Tibial nerve (tissue), 4 donors: Measurements from ENCODE around the gene PITX1.

ENCODE experiments used
- CTCF ChIP-seq, 5 experiments: fragments of 200-600 bp in 3 of 5; fragments of 450-650 bp in 2 of 5; sonication (generic) in 3 of 5; IDR thresholded peaks; one replicate each; pipeline ENCODE4 v1.5.1; 2016 to 2019; ENCODE audit warnings: antibody characterized with exemption in 5 of 5, mild to moderate bottlenecking in 3 of 5, moderate library complexity in 2 of 5
- EP300 ChIP-seq, 2 donors: sonication (generic); formaldehyde crosslinking; IDR thresholded peaks; one replicate each; pipeline ENCODE4 v1.6.1; 2017; ENCODE audit warnings: antibody characterized with exemption in 2 of 2, mild to moderate bottlenecking in 1 of 2
- POLR2A ChIP-seq, 2 donors: fragments of 450-650 bp; IDR thresholded peaks; one replicate each; pipeline ENCODE4 v1.6.1; 2017; ENCODE audit warnings: antibody characterized with exemption in 2 of 2, mild to moderate bottlenecking in 2 of 2, moderate library complexity in 2 of 2

GRCh38 chr5:135028791-135029476 is 5.1 kb downstream of the PITX1 start:
- TF ChIP-seq POLR2A (IDR thresholded peaks at IDR 0.05): no peak
- TF ChIP-seq CTCF (IDR thresholded peaks at IDR 0.05): no peak
- no peak for TF ChIP-seq EP300 (IDR thresholded peaks at IDR 0.05)
